GM18909 (cell line): ENCODE data around the gene NR1H4.
"Not testable (repeated sequence)": the region's sequence is repeated elsewhere in the genome, so short reads cannot be mapped to it uniquely, and the experiment has no call there.

ENCODE experiments used
- ATAC-seq: cut with Tn5 transposase; IDR thresholded peaks from one replicate; pipeline ENCODE4 v1.9.1; 2021; ENCODE audit warnings: mild to moderate bottlenecking; ENCODE audit not compliant: unreplicated experiment, poor library complexity

The NR1H4 gene

DNA sequence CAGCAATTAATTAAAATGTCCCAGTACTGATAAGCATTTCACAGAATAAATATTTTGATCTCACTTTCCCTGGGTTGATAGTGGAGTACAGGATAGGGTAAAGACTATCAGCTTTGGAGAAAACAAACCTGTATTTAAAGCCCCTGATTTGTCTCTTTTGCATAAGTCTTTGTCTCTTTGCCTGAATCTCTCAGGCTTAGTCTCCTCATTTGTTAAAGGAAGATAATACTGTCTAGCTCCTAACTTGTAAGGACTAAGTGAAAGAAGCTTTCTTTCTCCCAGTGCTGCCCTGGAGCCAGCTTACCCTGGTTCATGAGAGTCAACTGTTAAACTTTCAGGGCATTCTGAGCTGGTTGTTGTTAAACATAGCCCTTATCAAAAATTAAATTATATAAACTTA is 5.5 kb upstream of the NR1H4 start:
- ATAC-seq, result no peak

- ATAC-seq, result no peak
Observed at GRCh38 chr12:100472325-100472724, 1.3 kb upstream of the NR1H4 start.

DNA sequence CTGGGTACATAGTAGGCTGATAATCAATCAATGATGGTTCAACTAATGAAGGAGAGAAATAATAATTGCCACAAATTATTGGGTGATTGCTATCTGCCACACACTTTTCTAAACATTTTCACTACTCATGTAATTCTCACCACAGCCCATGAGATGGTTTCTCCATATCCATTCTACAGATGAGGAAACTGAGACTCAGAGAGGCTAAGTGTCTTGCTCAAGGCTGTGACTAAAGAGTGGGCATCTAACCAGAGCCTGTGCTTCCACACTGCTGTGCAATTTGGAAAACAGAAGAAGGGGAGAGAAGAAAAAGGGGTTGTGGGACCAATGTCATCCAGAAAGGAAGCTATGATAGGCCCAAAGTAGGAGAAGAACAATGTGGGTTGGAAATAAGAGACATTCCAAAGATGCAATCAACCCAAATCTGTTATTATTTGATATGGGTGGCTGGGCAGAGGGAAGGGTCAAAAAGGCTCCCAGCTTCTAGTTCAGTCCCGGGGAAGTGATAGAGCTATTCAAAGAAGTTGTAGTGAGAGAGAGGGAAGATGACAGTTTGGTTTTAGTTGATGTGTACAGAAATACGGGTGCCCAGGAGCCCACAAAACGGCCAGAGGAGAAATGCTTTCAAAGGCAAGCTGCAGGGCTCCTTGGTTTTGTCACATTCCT is 483 bp upstream of the NR1H4 start:
- no peak for ATAC-seq

GRCh38 chr12:100474617-100475016 is 951 bp downstream of the NR1H4 start:
- no peak for ATAC-seq

GRCh38 chr12:100476013-100476751 is 2.5 kb downstream of the NR1H4 start:
- ATAC-seq, result no peak

DNA sequence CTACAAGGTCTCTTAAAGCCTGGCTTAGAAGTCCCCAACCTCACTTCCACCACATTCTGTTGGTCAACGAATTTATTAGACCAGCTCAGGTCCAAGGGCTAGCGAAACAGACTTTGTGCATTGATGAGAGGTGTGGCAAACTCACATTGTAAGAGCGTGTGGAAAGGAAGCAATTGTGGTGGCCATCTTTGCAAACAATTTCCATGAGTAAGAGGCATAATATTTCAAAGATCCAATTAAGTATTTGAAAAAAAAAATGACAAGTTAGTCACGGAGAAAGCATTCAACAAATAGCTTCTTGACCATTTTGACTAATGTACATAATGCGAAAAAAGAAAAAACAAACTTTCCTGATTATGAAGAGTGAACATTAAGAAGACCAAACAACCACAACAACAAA is 7.4 kb downstream of the NR1H4 start:
- no peak for ATAC-seq

DNA sequence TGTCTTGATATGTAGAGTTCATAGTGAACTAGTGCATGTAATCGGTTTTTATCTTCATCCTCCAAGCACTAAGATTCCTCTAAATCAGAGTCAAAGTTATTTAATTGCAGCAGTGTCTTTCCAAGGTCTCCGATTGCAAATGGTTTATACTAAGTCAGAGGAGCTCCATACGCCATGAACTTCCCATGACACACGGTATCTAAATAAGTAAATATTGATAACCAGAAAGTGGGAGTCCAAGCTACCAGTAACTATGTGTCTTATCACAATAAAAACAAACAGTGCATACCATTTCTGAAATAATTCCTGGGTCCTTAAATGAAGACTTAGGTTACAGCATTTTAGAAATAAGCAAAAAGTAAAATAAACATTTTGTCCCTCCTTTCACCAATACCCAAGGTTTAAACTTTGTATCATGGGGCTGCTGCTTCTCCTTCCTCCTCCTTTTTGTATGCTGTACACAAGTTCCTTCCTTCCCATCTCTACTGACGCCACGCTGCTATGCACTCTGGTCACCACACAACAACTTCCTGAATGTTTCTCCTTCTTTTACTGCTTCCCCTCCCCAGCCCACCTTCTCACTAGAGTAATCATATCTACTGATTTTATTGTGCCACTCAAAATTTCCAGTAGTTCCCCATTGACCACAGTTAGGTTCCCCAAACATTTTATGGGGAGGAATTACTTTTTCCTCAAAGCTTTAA is 10.7 kb downstream of the NR1H4 start:
- ATAC-seq, result no peak

DNA sequence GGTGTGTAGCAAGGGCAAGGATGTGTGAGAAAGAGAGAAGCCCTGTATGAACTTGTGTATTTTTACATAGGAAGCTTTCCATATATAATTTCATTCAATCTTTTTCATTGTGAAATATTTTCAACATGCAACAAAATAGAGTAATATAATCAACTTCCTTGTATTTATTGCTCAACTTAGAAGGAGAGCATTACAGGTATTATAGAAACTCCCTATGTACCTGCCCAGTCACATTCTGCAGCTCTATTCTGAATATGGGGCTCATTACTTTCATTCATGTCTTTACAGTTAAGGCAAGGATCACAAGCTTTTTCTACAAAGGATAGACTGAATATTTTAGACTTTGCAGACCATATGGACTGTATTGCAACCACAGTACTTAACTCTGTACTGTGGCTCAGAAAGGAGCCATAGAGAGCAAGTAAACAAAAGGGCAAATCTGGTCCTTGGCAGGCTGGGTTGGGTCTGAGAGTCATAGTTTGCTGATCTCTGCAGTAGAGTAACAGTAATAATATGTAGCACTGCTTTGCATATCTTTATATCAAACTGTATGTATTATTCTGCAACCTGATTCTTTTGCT is 11.3 kb downstream of the NR1H4 start:
- no peak for ATAC-seq

GRCh38 chr12:100485983-100486382 is 12.3 kb downstream of the NR1H4 start:
- ATAC-seq, result no peak

GRCh38 chr12:100489251-100489820 is 15.7 kb downstream of the NR1H4 start:
- no peak for ATAC-seq

GRCh38 chr12:100490056-100490455 is 16.4 kb downstream of the NR1H4 start:
- no peak for ATAC-seq

DNA sequence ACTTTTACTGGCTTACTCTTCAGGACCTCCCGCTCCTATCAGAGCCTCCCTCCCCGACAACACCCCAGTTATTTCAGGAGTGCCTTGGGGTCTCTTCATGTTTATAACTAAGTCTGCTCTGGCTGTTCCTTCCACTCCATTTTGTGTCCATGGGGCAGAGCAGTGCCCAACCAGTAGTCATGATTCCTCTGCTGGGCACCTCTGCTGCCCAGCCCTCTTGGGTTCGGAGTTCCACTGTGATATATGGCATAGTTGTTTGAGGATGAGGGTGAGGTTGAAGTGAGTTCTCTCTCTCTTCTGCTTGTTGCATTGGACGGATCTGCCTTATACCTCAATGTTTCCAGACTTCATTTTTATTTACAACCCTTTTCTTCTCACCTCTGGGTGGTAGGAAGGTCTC is 17.4 kb downstream of the NR1H4 start:
- no peak for ATAC-seq

GRCh38 chr12:100493396-100494012 is 19.8 kb downstream of the NR1H4 start:
- no peak for ATAC-seq

- ATAC-seq, result no peak
Observed at GRCh38 chr12:100494026-100494425, 20.4 kb downstream of the NR1H4 start.

GRCh38 chr12:100494538-100494937 is 20.9 kb downstream of the NR1H4 start:
- ATAC-seq, result no peak

DNA sequence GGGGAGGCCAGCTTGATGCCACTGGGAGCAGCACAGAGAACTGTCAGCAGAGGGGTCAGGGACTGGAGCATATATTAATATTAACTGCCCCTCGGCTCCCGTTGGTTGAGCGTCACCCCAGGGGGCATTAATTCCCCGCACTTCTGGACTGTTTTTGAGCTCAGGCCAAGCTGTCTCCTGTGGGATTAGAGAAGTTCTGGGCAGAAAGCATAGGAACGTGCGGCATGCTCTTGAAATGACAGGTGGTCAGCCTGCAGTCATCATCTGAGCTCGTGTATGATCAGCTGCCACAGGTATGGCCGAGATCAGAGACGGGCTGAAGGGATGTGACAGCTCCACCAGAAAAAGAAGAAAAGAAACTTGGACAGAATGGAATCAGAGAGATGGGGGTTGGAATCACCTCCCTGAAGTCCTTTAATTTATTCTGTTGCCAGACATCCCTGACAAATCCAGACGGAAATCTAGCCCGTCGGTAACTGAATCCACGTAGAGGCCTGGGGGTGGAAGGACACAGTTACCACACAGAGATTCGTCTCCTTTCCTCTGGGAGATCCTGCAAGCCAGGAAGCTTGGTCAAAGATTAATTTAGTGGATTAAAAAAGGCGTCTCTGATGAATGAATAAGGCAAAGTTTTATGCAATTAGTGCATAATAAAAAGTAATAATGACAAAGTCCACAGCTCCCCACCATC is 23.6 kb downstream of the NR1H4 start:
- no peak for ATAC-seq

- no peak for ATAC-seq
Observed at GRCh38 chr12:100498141-100498540, 24.5 kb downstream of the NR1H4 start.

DNA sequence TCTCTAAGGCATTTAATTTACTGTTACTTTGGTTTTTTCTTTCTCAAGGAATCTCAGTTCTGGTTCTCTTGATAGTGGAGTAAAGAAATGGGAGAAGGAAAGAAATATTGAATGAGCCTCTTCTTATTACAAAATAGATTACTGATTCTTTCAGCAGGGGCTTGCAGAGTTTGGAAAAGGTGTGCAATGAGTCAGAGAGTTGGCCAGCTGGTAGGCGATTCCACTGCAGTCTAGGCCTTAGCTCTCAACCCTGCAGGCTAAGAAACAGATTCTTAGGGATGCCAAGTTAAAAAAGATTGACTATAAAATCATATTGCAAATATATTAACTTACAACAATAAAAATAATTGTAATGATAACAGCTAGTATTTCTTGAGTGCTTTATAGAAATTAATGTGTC is 25.8 kb downstream of the NR1H4 start:
- no peak for ATAC-seq

DNA sequence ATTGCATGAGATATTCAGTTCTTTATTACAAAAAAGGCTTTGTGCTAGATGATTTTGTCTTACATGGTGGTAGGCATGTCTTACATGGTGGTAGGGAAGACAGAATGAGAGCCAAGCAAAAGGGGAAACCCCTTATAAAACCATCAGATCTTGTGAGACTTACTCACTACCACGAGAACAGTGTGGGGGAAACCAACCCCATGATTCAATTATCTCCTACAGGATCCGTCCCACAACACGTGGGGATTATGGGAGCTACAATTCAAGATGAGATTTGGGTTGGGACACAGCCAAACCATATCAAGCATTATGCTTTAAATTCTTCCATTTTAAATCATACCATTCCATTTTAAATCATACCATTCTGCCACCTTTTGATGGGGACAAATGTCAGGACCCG is 29.1 kb downstream of the NR1H4 start:
- not testable (repeated sequence) for ATAC-seq

- no peak for ATAC-seq
Observed at GRCh38 chr12:100503228-100503628, 29.6 kb downstream of the NR1H4 start.
